RWPE2 (cell line): ENCODE measurements around the gene NMB.

Source experiments
- ATAC-seq: fragments of 200-7000 bp; cut with Tn5 transposase; 3 replicates; pipeline ENCODE4 v1.9.1; 2021; ENCODE audit warnings: low read depth
- DNase-seq: peaks from one replicate; pipeline ENCODE4 v3.0.0-alpha.2; 2020; ENCODE audit warnings: low spot score
- H3K27ac ChIP-seq: fragments of 450-650 bp; 2 replicates; pipeline ENCODE4 v1.5.1; 2017; ENCODE audit warnings: mild to moderate bottlenecking; ENCODE audit not compliant: poor library complexity, severe bottlenecking
- H3K27me3 ChIP-seq: fragments of 250-450 bp; sonication (Bioruptor Pico); 2 replicates; pipeline ENCODE4 v1.5.1; 2021; ENCODE audit warnings: mild to moderate bottlenecking, moderate library complexity; ENCODE audit not compliant: insufficient read depth, poor library complexity, severe bottlenecking
- H3K36me3 ChIP-seq: fragments of 250-450 bp; sonication (Bioruptor Pico); 2 replicates; pipeline ENCODE4 v1.5.1; 2020; ENCODE audit warnings: low read depth, mild to moderate bottlenecking, moderate library complexity
- H3K4me1 ChIP-seq: fragments of 250-450 bp; sonication (Bioruptor Pico); 2 replicates; pipeline ENCODE4 v1.5.1; 2021; ENCODE audit warnings: mild to moderate bottlenecking, moderate library complexity; ENCODE audit not compliant: insufficient read depth, poor library complexity, severe bottlenecking
- H3K4me3 ChIP-seq: fragments of 250-450 bp; sonication (Bioruptor Pico); 2 replicates; pipeline ENCODE4 v1.5.1; 2021; ENCODE audit warnings: mild to moderate bottlenecking, moderate library complexity; ENCODE audit not compliant: severe bottlenecking
- H3K9me3 ChIP-seq: fragments of 250-450 bp; sonication (Bioruptor Pico); 2 replicates; pipeline ENCODE4 v1.5.1; 2021; ENCODE audit warnings: mild to moderate bottlenecking, moderate library complexity; ENCODE audit not compliant: severe bottlenecking
- CTCF ChIP-seq: fragments of 450-650 bp; IDR thresholded peaks from one replicate; pipeline ENCODE4 v1.5.1; 2017; ENCODE audit warnings: mild to moderate bottlenecking, moderate library complexity; ENCODE audit not compliant: poor library complexity, severe bottlenecking

Gene NMB

DNA sequence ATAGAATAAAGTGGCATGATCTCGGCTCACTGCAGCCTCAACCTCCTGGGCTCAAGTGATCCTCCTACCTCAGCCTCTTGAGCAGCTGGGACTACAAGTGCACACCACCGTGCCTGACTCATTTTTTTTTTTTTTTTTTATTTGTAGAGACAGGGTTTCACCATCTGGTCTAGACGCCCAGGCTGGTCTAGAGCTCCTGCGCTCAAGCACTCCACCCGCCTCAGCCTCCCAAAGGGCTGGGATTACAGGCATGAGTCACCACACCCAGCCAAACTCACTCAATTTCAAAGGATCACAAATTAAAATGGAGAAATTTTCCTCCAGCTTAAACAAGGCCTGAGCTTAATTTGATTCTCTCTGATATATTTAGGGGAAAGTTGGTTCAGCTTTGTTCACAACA lies 27.3 kb upstream of the NMB start:
- no peak overlapping the region for H3K4me3 ChIP-seq
- peak overlapping the region; percentile 46 for H3K27ac ChIP-seq
- H3K9me3 ChIP-seq = no peaks in the 10 kb centered on the region
- peaks cover 14% of the 10 kb centered on the region for H3K4me1 ChIP-seq
- peaks cover 95% of the 10 kb centered on the region for H3K36me3 ChIP-seq
- H3K27me3 ChIP-seq = no peaks in the 10 kb centered on the region
- DNase-seq (peak; percentile 87), ATAC-seq (peak; percentile 99)
- TF ChIP-seq CTCF = no peak

- no peak for TF ChIP-seq CTCF
- ATAC-seq (no peak), DNase-seq (no peak)
- no peaks in the 10 kb centered on the region for H3K27me3 ChIP-seq
- no peak overlapping the region for H3K4me3 ChIP-seq
- no peaks in the 10 kb centered on the region for H3K9me3 ChIP-seq
- peaks cover 95% of the 10 kb centered on the region for H3K36me3 ChIP-seq
- no peak overlapping the region for H3K27ac ChIP-seq
- H3K4me1 ChIP-seq = peaks cover 14% of the 10 kb centered on the region
Measured at GRCh38 chr15:84684092-84684491, 26.1 kb upstream of the NMB start.

- Histone ChIP-seq H3K4me3 (no peak overlapping the region), H3K27ac (no peak overlapping the region), H3K27me3 (no peaks in the 10 kb centered on the region), H3K4me1 (peaks cover 14% of the 10 kb centered on the region), H3K36me3 (peaks cover 96% of the 10 kb centered on the region), H3K9me3 (no peaks in the 10 kb centered on the region)
- ATAC-seq = no peak
- TF ChIP-seq CTCF = no peak
- DNase-seq = no peak
Measured at GRCh38 chr15:84681831-84682230, 23.8 kb upstream of the NMB start.

DNA sequence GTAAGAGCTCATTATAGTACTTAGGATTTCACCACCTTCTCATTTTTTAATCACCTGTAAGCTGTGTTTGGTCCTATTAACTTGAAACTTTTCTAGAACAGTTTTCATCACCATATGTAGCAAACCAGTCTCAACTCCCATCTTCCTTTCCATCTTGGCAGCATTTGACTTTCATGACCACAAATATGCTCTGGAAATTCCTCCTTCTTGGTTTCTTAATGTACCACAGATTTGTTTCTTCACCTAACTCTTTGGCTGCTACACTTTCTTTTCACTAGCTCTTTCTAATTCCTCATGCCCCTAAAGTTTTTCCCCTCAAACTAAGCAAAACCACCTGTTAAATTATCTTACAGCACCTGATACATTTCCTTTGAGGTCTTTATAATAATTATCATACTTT lies 13.2 kb upstream of the NMB start:
- no peak for DNase-seq
- Histone ChIP-seq H3K27me3 (no peaks in the 10 kb centered on the region), H3K4me3 (no peak overlapping the region), H3K9me3 (no peaks in the 10 kb centered on the region), H3K27ac (no peak overlapping the region), H3K36me3 (peaks cover 78% of the 10 kb centered on the region), H3K4me1 (no peaks in the 10 kb centered on the region)
- no peak for ATAC-seq
- no peak for TF ChIP-seq CTCF

DNA sequence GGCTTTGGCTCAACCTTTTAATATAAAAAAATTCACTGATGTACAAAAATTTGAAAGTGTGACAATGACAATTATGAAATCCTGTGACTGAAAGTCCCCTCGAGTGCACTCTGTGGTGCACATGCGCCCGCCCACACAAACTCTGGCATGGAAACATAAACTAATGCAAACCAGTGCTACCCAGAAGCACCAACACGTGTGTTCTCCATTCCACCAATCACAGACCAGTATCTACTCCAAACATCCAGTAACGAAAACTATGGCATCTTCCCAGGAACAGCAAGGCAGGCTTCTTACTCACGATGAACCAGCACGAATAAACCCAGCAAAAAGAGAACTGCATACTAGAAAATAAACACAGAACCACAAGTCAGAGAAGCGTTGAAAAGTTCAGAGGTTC lies 11.7 kb upstream of the NMB start:
- Histone ChIP-seq H3K4me1 (no peaks in the 10 kb centered on the region), H3K27me3 (no peaks in the 10 kb centered on the region), H3K36me3 (peaks cover 78% of the 10 kb centered on the region), H3K9me3 (no peaks in the 10 kb centered on the region), H3K4me3 (no peak overlapping the region), H3K27ac (no peak overlapping the region)
- no peak for TF ChIP-seq CTCF
- no peak for DNase-seq
- no peak for ATAC-seq
